ENCODE data around the gene RTL1.
A peak's percentile ranks its signal among the peaks of the same experiment; 100 is the strongest.

RTL1 gene

DNA sequence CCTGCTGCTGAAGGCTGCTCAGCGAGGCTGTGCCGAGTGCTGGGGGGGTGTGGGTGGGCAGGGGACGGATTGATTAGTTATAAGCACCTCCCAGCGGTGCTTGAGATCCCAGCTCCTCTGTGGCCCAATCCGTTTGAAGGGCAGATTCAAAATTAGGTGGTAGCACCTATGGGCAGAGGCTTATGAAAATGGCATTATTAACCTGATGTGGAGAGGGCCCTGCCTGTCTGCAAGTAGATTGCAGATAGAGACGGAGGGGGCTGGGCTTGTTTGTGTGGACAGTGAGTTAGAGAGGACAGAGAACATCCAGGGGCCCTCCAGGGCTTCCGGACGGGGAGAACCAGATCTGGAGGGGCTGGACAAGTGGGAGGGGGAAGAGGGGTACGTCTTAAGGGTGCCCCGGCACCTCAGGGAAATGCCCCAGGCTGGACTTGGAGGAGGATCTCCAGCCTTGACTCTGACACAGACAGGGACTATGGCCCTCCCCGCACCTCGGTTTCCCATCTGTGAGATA is at the start of gene RTL1:
RTL1 (minus strand) TSS at position 51 of the 514 bp plus-strand sequence. CDS start 18,934 bp downstream, outside the sequence.
- Mint-ChIP-seq H3K36me3 (ENCODE audit: low read depth) (no peaks in the 10 kb centered on the region), H3K4me3 (no peak within 1 kb of the TSS), H3K4me1 (ENCODE audit: low read depth) (no peaks in the 10 kb centered on the region), H3K27me3 (ENCODE audit: low read depth) (peaks cover 57% of the 10 kb centered on the region), H3K9me3 (no peaks in the 10 kb centered on the region), H3K27ac (peak within 1 kb of the TSS; percentile 67)

DNA sequence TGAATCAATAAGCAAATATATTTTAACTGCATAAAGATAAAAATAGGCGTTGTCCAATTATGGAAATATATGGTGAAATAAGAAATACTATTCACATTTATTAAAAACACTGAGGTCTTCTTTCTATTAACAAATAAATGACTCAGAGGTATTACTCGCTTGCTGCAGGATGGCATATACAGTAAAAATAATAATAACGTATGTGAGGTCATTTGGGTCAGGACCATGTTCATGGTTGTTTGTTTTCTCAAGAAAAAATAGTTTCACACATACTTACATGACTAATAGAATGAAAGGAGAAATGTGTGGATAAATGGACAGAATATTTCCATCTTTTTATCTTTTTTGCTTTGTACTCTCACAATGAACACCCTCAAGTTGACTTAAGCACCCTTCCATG is 46.5 kb upstream of the RTL1 start:
- H3K4me1 Mint-ChIP-seq (ENCODE audit: low read depth): no peaks in the 10 kb centered on the region
- no peaks in the 10 kb centered on the region for H3K9me3 Mint-ChIP-seq
- no peak overlapping the region for H3K4me3 Mint-ChIP-seq
- peaks cover 4% of the 10 kb centered on the region for H3K27me3 Mint-ChIP-seq (ENCODE audit: low read depth)
- H3K27ac Mint-ChIP-seq: no peak overlapping the region
- H3K36me3 Mint-ChIP-seq (ENCODE audit: low read depth): no peaks in the 10 kb centered on the region

DNA sequence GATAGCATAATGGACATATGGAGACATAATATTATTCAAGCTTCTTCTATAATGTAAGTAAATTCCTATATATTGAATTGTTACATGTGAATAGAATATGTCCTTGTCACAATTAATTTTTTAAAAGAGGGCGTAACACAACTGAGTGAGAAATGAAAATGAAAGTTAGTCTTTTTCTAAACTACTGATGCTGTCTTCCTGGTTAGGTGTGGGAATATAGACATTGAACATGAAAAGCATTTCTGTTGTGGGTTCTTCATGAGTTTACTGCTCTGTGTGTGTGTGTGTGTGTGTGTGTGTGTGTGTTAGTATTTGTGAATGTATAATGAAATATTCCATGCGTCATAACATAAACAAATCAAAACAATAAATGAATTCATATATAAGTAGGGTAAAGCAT is 40.5 kb upstream of the RTL1 start:
- Mint-ChIP-seq H3K9me3 (no peaks in the 10 kb centered on the region), H3K4me3 (no peak overlapping the region), H3K27me3 (ENCODE audit: low read depth) (peaks cover 10% of the 10 kb centered on the region), H3K4me1 (ENCODE audit: low read depth) (peaks cover 2% of the 10 kb centered on the region), H3K27ac (no peak overlapping the region), H3K36me3 (ENCODE audit: low read depth) (no peaks in the 10 kb centered on the region)

DNA sequence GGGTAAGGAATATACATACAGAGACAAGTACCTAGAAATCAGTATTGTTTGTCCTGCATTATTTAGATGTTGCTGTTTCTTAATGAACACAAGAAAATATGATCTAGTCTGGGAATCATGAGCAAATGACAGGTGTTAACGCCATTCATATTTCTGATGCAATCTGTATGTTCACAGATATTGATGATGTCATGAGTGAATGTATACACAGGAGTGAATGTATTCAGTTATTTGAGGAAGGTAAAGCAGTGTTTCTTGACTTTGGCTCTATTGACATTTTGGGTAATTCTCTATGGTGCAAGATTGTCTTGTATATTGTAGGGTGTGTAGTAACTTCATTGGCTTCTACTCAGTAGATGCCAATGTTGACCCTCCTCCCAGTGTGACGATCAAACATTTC is 26.7 kb upstream of the RTL1 start:
- no peaks in the 10 kb centered on the region for H3K9me3 Mint-ChIP-seq
- no peaks in the 10 kb centered on the region for H3K4me1 Mint-ChIP-seq (ENCODE audit: low read depth)
- no peaks in the 10 kb centered on the region for H3K36me3 Mint-ChIP-seq (ENCODE audit: low read depth)
- no peak overlapping the region for H3K4me3 Mint-ChIP-seq
- H3K27ac Mint-ChIP-seq: no peak overlapping the region
- H3K27me3 Mint-ChIP-seq (ENCODE audit: low read depth): peaks cover 7% of the 10 kb centered on the region

- H3K36me3 Mint-ChIP-seq (ENCODE audit: low read depth): no peaks in the 10 kb centered on the region
- H3K27me3 Mint-ChIP-seq (ENCODE audit: low read depth): no peaks in the 10 kb centered on the region
- H3K4me1 Mint-ChIP-seq (ENCODE audit: low read depth): no peaks in the 10 kb centered on the region
- H3K27ac Mint-ChIP-seq: no peak overlapping the region
- H3K9me3 Mint-ChIP-seq: no peaks in the 10 kb centered on the region
- H3K4me3 Mint-ChIP-seq: no peak overlapping the region
Measured at GRCh38 chr14:100915560-100915959, 12.0 kb upstream of the RTL1 start.

- H3K36me3 Mint-ChIP-seq (ENCODE audit: low read depth): no peaks in the 10 kb centered on the region
- H3K27me3 Mint-ChIP-seq (ENCODE audit: low read depth): no peaks in the 10 kb centered on the region
Measured at GRCh38 chr14:100914597-100915021, 11.1 kb upstream of the RTL1 start.

GRCh38 chr14:100911665-100912316 is 8.3 kb upstream of the RTL1 start:
- Mint-ChIP-seq H3K27ac (no peak overlapping the region), H3K4me1 (ENCODE audit: low read depth) (no peaks in the 10 kb centered on the region)

More at GRCh38 chr14:100914597-100915021, 11.1 kb upstream of the RTL1 start:
- Mint-ChIP-seq H3K9me3 (no peaks in the 10 kb centered on the region), H3K4me3 (no peak overlapping the region), H3K27ac (no peak overlapping the region), H3K4me1 (ENCODE audit: low read depth) (no peaks in the 10 kb centered on the region)

GRCh38 chr14:100910888-100911664 is 7.6 kb upstream of the RTL1 start:
- Mint-ChIP-seq H3K27me3 (ENCODE audit: low read depth) (peaks cover 1% of the 10 kb centered on the region), H3K27ac (no peak overlapping the region), H3K4me3 (no peak overlapping the region), H3K4me1 (ENCODE audit: low read depth) (no peaks in the 10 kb centered on the region), H3K9me3 (no peaks in the 10 kb centered on the region), H3K36me3 (ENCODE audit: low read depth) (no peaks in the 10 kb centered on the region)

More at GRCh38 chr14:100911665-100912316, 8.3 kb upstream of the RTL1 start:
- H3K27me3 Mint-ChIP-seq (ENCODE audit: low read depth): no peaks in the 10 kb centered on the region
- H3K36me3 Mint-ChIP-seq (ENCODE audit: low read depth): no peaks in the 10 kb centered on the region
- no peak overlapping the region for H3K4me3 Mint-ChIP-seq
- H3K9me3 Mint-ChIP-seq: no peaks in the 10 kb centered on the region

- H3K27ac Mint-ChIP-seq: no peak overlapping the region
- H3K4me1 Mint-ChIP-seq (ENCODE audit: low read depth): no peaks in the 10 kb centered on the region
- no peaks in the 10 kb centered on the region for H3K9me3 Mint-ChIP-seq
- H3K27me3 Mint-ChIP-seq (ENCODE audit: low read depth): peaks cover 16% of the 10 kb centered on the region
- H3K4me3 Mint-ChIP-seq: no peak overlapping the region
- no peaks in the 10 kb centered on the region for H3K36me3 Mint-ChIP-seq (ENCODE audit: low read depth)
Measured at GRCh38 chr14:100909439-100909838, 5.9 kb upstream of the RTL1 start.

DNA sequence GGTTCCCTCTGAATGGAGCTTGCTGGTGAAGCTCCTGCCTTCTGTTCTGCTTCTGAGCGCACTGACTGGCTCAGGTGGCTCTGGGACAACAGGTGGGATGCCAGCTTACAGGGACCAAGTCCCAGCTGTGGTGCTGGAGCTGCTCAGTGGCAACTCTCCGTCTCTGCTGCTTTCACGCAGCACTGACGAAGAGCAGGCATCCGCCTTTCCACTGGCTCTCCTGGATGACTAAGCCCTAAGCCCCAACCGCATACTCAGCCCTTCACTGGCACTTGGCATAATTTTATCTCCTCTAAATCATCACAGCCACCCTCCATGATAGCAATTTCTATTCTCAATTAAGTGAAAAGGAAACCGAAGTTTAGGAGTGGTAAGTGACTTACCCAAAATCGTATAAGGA is 3.7 kb upstream of the RTL1 start:
- H3K4me1 Mint-ChIP-seq (ENCODE audit: low read depth): no peaks in the 10 kb centered on the region

DNA sequence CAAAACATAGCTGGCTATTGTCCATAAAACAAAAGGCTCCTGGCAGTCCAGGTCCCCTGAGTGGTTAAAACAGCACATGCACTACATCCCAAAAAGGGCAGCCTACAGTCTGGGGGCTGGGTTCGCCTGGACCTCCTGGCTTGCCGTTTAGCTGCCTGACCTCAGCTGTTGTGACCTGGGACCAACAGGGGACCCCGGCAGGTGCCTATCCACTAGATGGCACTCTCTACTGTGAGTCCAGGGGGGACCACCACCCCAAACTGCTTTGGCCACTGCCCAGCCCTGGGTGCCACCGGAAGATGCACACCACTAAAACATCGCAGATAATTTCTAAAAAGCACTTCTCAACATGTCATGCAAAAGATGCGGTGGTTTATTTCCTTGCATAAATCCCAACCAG is 2.9 kb upstream of the RTL1 start:
- no peaks in the 10 kb centered on the region for H3K36me3 Mint-ChIP-seq (ENCODE audit: low read depth)
- H3K9me3 Mint-ChIP-seq: no peaks in the 10 kb centered on the region
- no peak overlapping the region for H3K27ac Mint-ChIP-seq
- peaks cover 32% of the 10 kb centered on the region for H3K27me3 Mint-ChIP-seq (ENCODE audit: low read depth)
- H3K4me3 Mint-ChIP-seq: no peak overlapping the region
- no peaks in the 10 kb centered on the region for H3K4me1 Mint-ChIP-seq (ENCODE audit: low read depth)

More for the DNA sequence above, 3.7 kb upstream of the RTL1 start:
- Mint-ChIP-seq H3K36me3 (ENCODE audit: low read depth) (no peaks in the 10 kb centered on the region), H3K27me3 (ENCODE audit: low read depth) (peaks cover 26% of the 10 kb centered on the region), H3K27ac (no peak overlapping the region), H3K9me3 (no peaks in the 10 kb centered on the region), H3K4me3 (no peak overlapping the region)

DNA sequence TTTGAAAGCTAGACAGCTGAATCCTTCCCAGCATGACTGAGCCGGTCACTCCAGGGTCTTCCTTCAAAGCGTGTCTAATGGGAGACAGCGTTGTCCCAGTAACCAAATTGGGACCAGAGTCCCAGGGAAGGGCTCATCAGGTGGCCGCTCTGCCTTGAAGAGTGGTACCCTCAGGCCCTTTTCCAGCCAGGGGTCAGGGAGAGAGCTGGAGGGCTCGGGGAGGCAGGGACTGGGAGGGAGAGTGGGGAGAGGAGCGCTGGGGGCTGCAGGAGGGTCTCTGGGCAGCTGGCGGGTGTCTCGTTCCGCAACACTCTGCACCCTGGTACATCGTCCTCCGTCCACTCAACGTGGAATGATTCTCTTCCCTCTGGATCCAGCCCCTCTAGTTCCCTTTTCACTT is 1.6 kb upstream of the RTL1 start:
- H3K4me3 Mint-ChIP-seq: no peak overlapping the region
- peaks cover 43% of the 10 kb centered on the region for H3K27me3 Mint-ChIP-seq (ENCODE audit: low read depth)
- no peak overlapping the region for H3K27ac Mint-ChIP-seq
- no peaks in the 10 kb centered on the region for H3K4me1 Mint-ChIP-seq (ENCODE audit: low read depth)
- no peaks in the 10 kb centered on the region for H3K36me3 Mint-ChIP-seq (ENCODE audit: low read depth)
- no peaks in the 10 kb centered on the region for H3K9me3 Mint-ChIP-seq

DNA sequence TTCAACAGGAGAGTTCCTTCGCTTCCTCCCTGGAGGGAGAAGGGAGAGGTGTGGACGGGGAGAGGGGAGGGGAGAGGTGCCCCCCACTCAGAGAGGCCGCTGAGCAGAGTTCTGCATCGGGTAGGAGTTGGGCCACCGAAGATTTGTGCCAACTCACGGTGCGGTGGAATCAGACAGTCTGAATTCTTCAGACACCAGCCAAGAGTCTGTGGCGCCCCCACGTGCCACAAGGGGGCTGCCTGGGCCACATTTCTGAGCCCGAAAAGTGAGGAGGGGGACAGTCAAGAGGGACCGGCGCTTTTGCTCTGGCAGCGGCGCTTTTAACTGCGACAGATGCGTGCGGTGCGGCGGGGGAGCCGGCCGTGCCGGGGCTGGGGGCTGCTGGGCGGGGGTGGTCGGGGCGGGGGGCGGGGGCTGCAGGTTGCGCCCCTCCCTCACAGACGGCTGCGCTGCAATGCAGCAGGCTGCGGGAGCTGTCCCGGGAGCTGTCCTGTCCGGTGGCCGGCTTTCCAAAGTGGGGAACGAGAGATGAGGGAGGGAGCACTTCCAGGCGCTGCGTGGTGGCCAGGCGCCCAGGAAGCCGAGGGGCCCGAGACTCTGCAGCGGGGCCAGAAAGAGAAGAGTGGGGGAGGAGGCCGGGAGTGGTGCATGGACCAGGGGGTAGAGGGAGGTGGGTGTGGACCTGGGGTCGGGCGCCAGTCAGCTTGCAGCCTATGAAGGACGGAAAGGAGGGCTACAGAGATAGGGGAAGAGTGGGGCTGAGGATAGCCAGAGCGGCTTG is 975 bp upstream of the RTL1 start:
- Mint-ChIP-seq H3K4me3 (no peak overlapping the region), H3K27ac (no peak overlapping the region), H3K27me3 (ENCODE audit: low read depth) (peaks cover 49% of the 10 kb centered on the region)

DNA sequence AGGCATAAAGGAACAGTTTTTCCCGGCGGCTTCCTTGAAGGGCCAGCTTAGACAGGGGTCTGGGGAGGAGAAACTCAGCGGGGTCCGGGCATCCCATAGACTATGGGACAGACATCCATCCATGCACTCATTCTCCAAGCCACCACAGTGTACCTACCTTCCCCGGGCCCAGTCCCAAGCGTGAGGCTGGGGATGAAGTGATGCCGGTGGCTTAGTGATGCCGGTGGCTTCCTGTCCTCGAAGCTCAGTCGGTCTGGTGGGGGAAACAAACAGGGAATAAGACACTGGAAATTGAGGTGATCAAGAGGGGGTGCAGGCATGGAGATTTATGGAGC is 421 bp downstream of the RTL1 start:
- Mint-ChIP-seq H3K4me3 (no peak overlapping the region), H3K9me3 (no peaks in the 10 kb centered on the region), H3K36me3 (ENCODE audit: low read depth) (no peaks in the 10 kb centered on the region), H3K27me3 (ENCODE audit: low read depth) (peaks cover 62% of the 10 kb centered on the region), H3K27ac (no peak overlapping the region), H3K4me1 (ENCODE audit: low read depth) (no peaks in the 10 kb centered on the region)

More for the DNA sequence above, 975 bp upstream of the RTL1 start:
- Mint-ChIP-seq H3K36me3 (ENCODE audit: low read depth) (no peaks in the 10 kb centered on the region), H3K9me3 (no peaks in the 10 kb centered on the region), H3K4me1 (ENCODE audit: low read depth) (no peaks in the 10 kb centered on the region)
